IMR-90 (cell line): ENCODE data around the gene DIP2C. TPM values are rescaled to one million over a fixed set of nuclear protein-coding genes. Genes with fewer than 3 reads are reported as not detected.

Experiments used
- ATAC-seq: fragments of 200-7000 bp; cut with Tn5 transposase; 2 replicates; pipeline ENCODE4 v1.9.1; 2020; ENCODE audit warnings: low read depth, mild to moderate bottlenecking, moderate library complexity
- BruUV-seq: library from RNA; stranded (reverse); fragments of 400-500 nt; replicated peaks from 2 replicates; lab custom pipeline; 2021; lab: Mats Ljungman, UMichigan
- CTCF ChIA-PET: fragments of 300-600 bp; formaldehyde crosslinking; extraction: SDS; loops from one replicate; lab custom pipeline; 2021; ENCODE audit warnings: antibody characterized with exemption; lab: Yijun Ruan, JAX
- POLR2A ChIA-PET: fragments of 300-600 bp; sonication (Branson Sonifier 250); formaldehyde crosslinking; loops from one replicate; lab custom pipeline; 2022; ENCODE audit warnings: antibody characterized with exemption; ENCODE audit not compliant: unreplicated experiment; lab: Charles Lee
- DNase-seq: peaks from one replicate; pipeline ENCODE4 v3.0.0; 2013
- H2AFZ ChIP-seq: replicated peaks from 2 replicates; pipeline ENCODE3; 2013; ENCODE audit warnings: low read length, mild to moderate bottlenecking; ENCODE audit not compliant: poor library complexity
- H2AK5ac ChIP-seq: 2 replicates; pipeline ENCODE4 v1.6.1; 2013; ENCODE audit warnings: low read depth, low read length, inconsistent platforms
- H2AK9ac ChIP-seq: replicated peaks from 2 replicates; pipeline ENCODE3; 2013; ENCODE audit warnings: mild to moderate bottlenecking, low read depth, low read length, moderate library complexity; ENCODE audit not compliant: poor library complexity
- H2BK120ac ChIP-seq: 2 replicates; pipeline ENCODE4 v1.6.1; 2013; ENCODE audit warnings: low read depth, low read length, inconsistent platforms
- H2BK15ac ChIP-seq: 3 replicates; pipeline ENCODE4 v1.6.1; 2013; ENCODE audit warnings: low read depth, low read length, inconsistent platforms
- H2BK20ac ChIP-seq: 2 replicates; pipeline ENCODE4 v1.6.1; 2013; ENCODE audit warnings: low read depth, mild to moderate bottlenecking, inconsistent platforms, low read length, moderate library complexity
- H2BK5ac ChIP-seq: 2 replicates; pipeline ENCODE4 v1.6.1; 2013; ENCODE audit warnings: mild to moderate bottlenecking, low read depth, low read length, inconsistent platforms; ENCODE audit not compliant: poor library complexity, severe bottlenecking
- H3K14ac ChIP-seq: replicated peaks from 2 replicates; pipeline ENCODE4 v1.6.1; 2013; ENCODE audit warnings: low read depth, low read length, inconsistent platforms
- H3K18ac ChIP-seq: 2 replicates; pipeline ENCODE4 v1.6.1; 2013; ENCODE audit warnings: low read depth, low read length, control low read depth
- H3K23ac ChIP-seq: 2 replicates; pipeline ENCODE4 v1.6.1; 2013; ENCODE audit warnings: low read depth, low read length, inconsistent platforms
- H3K27ac ChIP-seq: 2 replicates; pipeline ENCODE4 v1.5.1; 2013; ENCODE audit warnings: mild to moderate bottlenecking, control low read depth, low read length; ENCODE audit not compliant: insufficient read depth
- H3K27me3 ChIP-seq: 2 replicates; pipeline ENCODE4 v1.6.1; 2013; ENCODE audit warnings: low read length; ENCODE audit not compliant: control insufficient read depth, insufficient read depth
- H3K36me3 ChIP-seq: 2 replicates; pipeline ENCODE4 v1.6.1; 2013; ENCODE audit warnings: low read length, mixed read lengths; ENCODE audit not compliant: control insufficient read depth, insufficient read depth
- H3K4ac ChIP-seq: 2 replicates; pipeline ENCODE4 v1.6.1; 2013; ENCODE audit warnings: low read depth, low read length, inconsistent platforms
- H3K4me1 ChIP-seq: 2 replicates; pipeline ENCODE4 v1.6.1; 2013; ENCODE audit warnings: low read length, mixed read lengths; ENCODE audit not compliant: control insufficient read depth, insufficient read depth
- H3K4me2 ChIP-seq: 2 replicates; pipeline ENCODE4 v1.6.1; 2013; ENCODE audit warnings: low read depth, mild to moderate bottlenecking, control low read depth, low read length, moderate library complexity
- H3K4me3 ChIP-seq: 2 replicates; pipeline ENCODE4 v1.5.1; 2013; ENCODE audit warnings: low read depth, mild to moderate bottlenecking, control low read depth, low read length, moderate library complexity; ENCODE audit not compliant: insufficient read depth
- H3K56ac ChIP-seq: 2 replicates; pipeline ENCODE4 v1.6.1; 2013; ENCODE audit warnings: low read length, inconsistent platforms; ENCODE audit not compliant: insufficient read depth; ENCODE audit errors: extremely low read depth
- H3K79me1 ChIP-seq, 2 experiments: 2 replicates each; pipeline ENCODE4 v1.6.1; 2013; ENCODE audit warnings: low read length in 2 of 2, inconsistent platforms in 1 of 2, low read depth in 1 of 2
- H3K9ac ChIP-seq: 2 replicates; pipeline ENCODE4 v1.6.1; 2013; ENCODE audit warnings: low read depth, low read length, control low read depth
- H3K9me1 ChIP-seq: 2 replicates; pipeline ENCODE4 v1.6.1; 2013; ENCODE audit warnings: low read length, inconsistent platforms; ENCODE audit not compliant: insufficient read depth
- H3K9me3 ChIP-seq: 2 replicates; pipeline ENCODE4 v1.6.1; 2013; ENCODE audit warnings: low read length; ENCODE audit not compliant: control insufficient read depth, insufficient read depth
- H4K20me1 ChIP-seq: 2 replicates; pipeline ENCODE4 v1.6.1; 2013; ENCODE audit warnings: low read length, inconsistent platforms; ENCODE audit not compliant: insufficient read depth
- H4K5ac ChIP-seq: 2 replicates; pipeline ENCODE4 v1.6.1; 2013; ENCODE audit warnings: mild to moderate bottlenecking, low read depth, low read length, control low read depth
- H4K8ac ChIP-seq, 2 experiments: 2 replicates each; pipeline ENCODE4 v1.6.1; 2013; ENCODE audit warnings: low read depth in 2 of 2, low read length in 2 of 2, control low read depth in 1 of 2, inconsistent platforms in 1 of 2
- H4K91ac ChIP-seq: 2 replicates; pipeline ENCODE4 v1.6.1; 2013; ENCODE audit warnings: low read depth, low read length, inconsistent platforms; ENCODE audit not compliant: insufficient read depth
- BHLHE40 ChIP-seq: fragments of 150-350 bp; IDR thresholded peaks from 2 replicates; pipeline ENCODE4 v1.6.1; 2016; ENCODE audit warnings: mild to moderate bottlenecking, low read depth, low read length
- CHD1 ChIP-seq: IDR thresholded peaks from 2 replicates; pipeline ENCODE4 v1.6.1; 2012; ENCODE audit warnings: low read depth, low read length, improper control_type of control experiment
- ELK1 ChIP-seq: fragments of 150-350 bp; IDR thresholded peaks from 2 replicates; pipeline ENCODE4 v1.6.1; 2016; ENCODE audit warnings: low read depth, mild to moderate bottlenecking, low read length, moderate library complexity, borderline replicate concordance
- FOS ChIP-seq: fragments of 150-350 bp; IDR thresholded peaks from 2 replicates; pipeline ENCODE4 v1.6.1; 2016; ENCODE audit warnings: low read depth, low read length
- MAZ ChIP-seq: IDR thresholded peaks from 2 replicates; pipeline ENCODE4 v1.6.1; 2012; ENCODE audit warnings: low read depth, mild to moderate bottlenecking, low read length, improper control_type of control experiment, moderate library complexity, borderline replicate concordance
- MXI1 ChIP-seq: IDR thresholded peaks from 2 replicates; pipeline ENCODE4 v1.6.1; 2012; ENCODE audit warnings: low read depth, mild to moderate bottlenecking, low read length, moderate library complexity, borderline replicate concordance
- NFE2L2 ChIP-seq: fragments of 150-350 bp; IDR thresholded peaks from 2 replicates; pipeline ENCODE4 v1.6.1; 2016; ENCODE audit warnings: low read depth, mild to moderate bottlenecking, low read length
- RCOR1 ChIP-seq: IDR thresholded peaks from 2 replicates; pipeline ENCODE4 v1.6.1; 2012; ENCODE audit warnings: mild to moderate bottlenecking, low read length, improper control_type of control experiment; ENCODE audit not compliant: insufficient replicate concordance
- RFX5 ChIP-seq: IDR thresholded peaks from 2 replicates; pipeline ENCODE4 v1.8.0; 2012; ENCODE audit warnings: low read depth, mild to moderate bottlenecking, low read length, moderate library complexity
- USF2 ChIP-seq: fragments of 150-350 bp; IDR thresholded peaks from 2 replicates; pipeline ENCODE4 v1.6.1; 2017; ENCODE audit warnings: mild to moderate bottlenecking, antibody characterized with exemption, low read length, low read depth
- WGBS, 2 experiments: methylation state at CpG; one replicate each; pipeline versions ENCODE4 v1.1.5 to v1.1.7; 2013; ENCODE audit warnings: missing lambda C conversion rate in 2 of 2; ENCODE audit not compliant: insufficient read length in 1 of 2; ENCODE audit errors: extremely low coverage in 2 of 2; 5-methylcytosine and 5-hydroxymethylcytosine counted together
- dilution Hi-C: fragments of 300-500 bp; cut with HindIII; formaldehyde crosslinking; loops from one replicate; pipeline ENCODE4 v1.14.3; 2018; ENCODE audit warnings: low sequenced_read_pairs; ENCODE audit not compliant: unreplicated experiment
- in situ Hi-C: fragments of 300-500 bp; cut with MboI; formaldehyde crosslinking; loops from 3 replicates; pipeline ENCODE4 v1.14.3; 2019; ENCODE audit warnings: low sequenced_read_pairs, inconsistent platforms, mixed read lengths
- intact Hi-C: fragments of 100-400 bp; cut with micrococcal nuclease; formaldehyde crosslinking; loops from 2 replicates; pipeline ENCODE4 v1.10.0; 2022
- polyA plus RNA-seq, 3 experiments: library from polyadenylated mRNA; depleted of rRNA; stranded (reverse); fragments of >200 nt; gene quantifications; 2 replicates each; pipeline ENCODE4 v1.2.3, GENCODE V29; 2012; ENCODE audit warnings: low replicate concordance in 1 of 3
- total RNA-seq: library from RNA; depleted of rRNA; stranded (reverse); fragments of >200 nt; gene quantifications from 2 replicates; pipeline ENCODE4 v1.2.3, GENCODE V29; 2012

DIP2C gene
- total and polyA plus RNA-seq, 2 of the 4 experiments (the other 2 are of a cell fraction): 8.6 to 17.3 TPM

DNA sequence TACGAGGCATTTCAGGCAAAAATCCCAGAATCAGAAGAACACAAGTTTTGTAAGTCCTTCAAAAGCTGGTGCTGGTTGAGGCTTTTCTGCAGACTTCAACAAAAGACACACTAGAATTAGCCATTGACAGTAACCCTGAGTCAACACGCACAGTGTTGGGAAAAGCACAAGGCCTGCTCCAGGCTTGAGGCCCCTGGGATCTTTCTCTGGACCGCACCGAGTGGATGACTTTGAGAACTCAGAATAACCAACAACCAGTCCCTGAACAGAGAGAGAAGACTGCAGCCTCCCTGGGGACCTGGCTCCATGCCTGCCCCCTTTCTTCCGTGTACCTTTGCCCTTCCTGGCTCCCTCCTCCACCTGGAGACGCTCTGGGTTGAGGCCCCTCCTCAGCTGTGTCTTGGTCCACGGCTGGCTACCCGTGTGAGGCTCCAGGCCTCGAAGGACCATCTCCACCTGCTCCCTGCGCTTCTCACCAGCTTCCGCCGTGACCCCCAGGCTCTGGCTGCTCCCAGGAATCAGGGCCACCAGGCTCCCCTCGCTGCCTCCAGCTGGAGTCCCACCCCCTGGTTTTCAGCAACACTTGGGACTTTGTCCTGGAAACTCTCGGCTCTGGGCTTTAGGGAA lies 28.4 kb downstream of the DIP2C start:
- peaks cover 18% of the 10 kb centered on the region for H3K4me1 ChIP-seq
- dilution Hi-C loops (no loop called here), in situ Hi-C loops (no loop called here), intact Hi-C loops (no loop called here)
- DNase-seq (no peak), ATAC-seq (no peak)
- H3K56ac ChIP-seq: no peak overlapping the region
- H4K91ac ChIP-seq: no peak overlapping the region
- no peak overlapping the region for H2BK15ac ChIP-seq
- H3K9ac ChIP-seq: no peak overlapping the region
- H3K27me3 ChIP-seq: no peaks in the 10 kb centered on the region
- H3K9me1 ChIP-seq: peaks cover 23% of the 10 kb centered on the region
- H2BK5ac ChIP-seq: no peak overlapping the region
- peak overlapping the region; percentile 74 for H3K23ac ChIP-seq
- H4K5ac ChIP-seq: no peak overlapping the region
- no peak overlapping the region for H3K18ac ChIP-seq
- CTCF ChIA-PET: interaction anchor here (0.9 kb wide), 1 partner anchor 11 kb away, joined by 3 read pairs; no protein-coding TSS in a partner anchor
- no peak overlapping the region for H3K27ac ChIP-seq
- no peaks in the 10 kb centered on the region for H3K9me3 ChIP-seq
- TF ChIP-seq MXI1 (no peak), USF2 (no peak), NFE2L2 (no peak), MAZ (no peak), RFX5 (no peak), RCOR1 (no peak), BHLHE40 (no peak), FOS (no peak), CHD1 (no peak), ELK1 (no peak)
- H4K20me1 ChIP-seq: peaks cover 75% of the 10 kb centered on the region
- H2AFZ ChIP-seq: no peak overlapping the region
- POLR2A ChIA-PET: no interaction called here
- H3K36me3 ChIP-seq: no peaks in the 10 kb centered on the region
- H3K4me3 ChIP-seq: no peak overlapping the region
- no peak overlapping the region for H2BK20ac ChIP-seq
- BruUV-seq: no TSS peak
- H3K79me1 ChIP-seq: peaks cover 30 to 78% of the 10 kb centered on the region in 2 experiments
- no peak overlapping the region for H2AK9ac ChIP-seq
- H3K14ac ChIP-seq: no peak overlapping the region; the same call in 1 of the 2 replicates
- H2AK5ac ChIP-seq: no peak overlapping the region; the same call in 1 of the 2 replicates
- H4K8ac ChIP-seq: no peak overlapping the region
- no peak overlapping the region for H2BK120ac ChIP-seq
- H3K4me2 ChIP-seq: no peak overlapping the region
- 87% methylated on average over 10 of the region's 14 CpGs; no CpG with 5 or more reads in 1 of the 2 experiments for WGBS, 2 experiments
- H3K4ac ChIP-seq: no peak overlapping the region
